GM12878 (cell line): Measurements from ENCODE around the gene SCN10A. TPM values are rescaled to one million over a fixed set of nuclear protein-coding genes. Genes with fewer than 3 reads are reported as not detected.

Experiments
- ATAC-seq: fragments of 200-7000 bp; cut with Tn5 transposase; 3 replicates; pipeline ENCODE4 v1.9.1; 2020; ENCODE audit warnings: mild to moderate bottlenecking, moderate library complexity
- BruUV-seq: library from RNA; stranded (reverse); fragments of 400-500 nt; replicated peaks from 2 replicates; lab custom pipeline; 2021; lab: Mats Ljungman, UMichigan
- CTCF ChIA-PET: fragments of 300-600 bp; sonication (Branson Sonifier 250); formaldehyde crosslinking; extraction: SDS; loops from one replicate; lab custom pipeline; 2021; ENCODE audit warnings: inconsistent platforms; lab: Yijun Ruan, JAX
- POLR2A ChIA-PET: fragments of 350-600 bp; formaldehyde crosslinking; extraction: SDS; loops from one replicate; lab custom pipeline; 2021; ENCODE audit warnings: inconsistent platforms; lab: Charles Lee
- RAD21 ChIA-PET: fragments of 300-600 bp; sonication (Branson Sonifier 250); formaldehyde crosslinking; loops from one replicate; lab custom pipeline; 2023; ENCODE audit warnings: antibody characterized with exemption; ENCODE audit not compliant: unreplicated experiment; lab: Charles Lee
- SMC1A ChIA-PET: fragments of 300-600 bp; sonication (Branson Sonifier 250); formaldehyde crosslinking; loops from one replicate; lab custom pipeline; 2023; ENCODE audit not compliant: unreplicated experiment, uncharacterized antibody; lab: Charles Lee
- DNase-seq: peaks from one replicate; pipeline ENCODE4 v3.0.0-alpha.2; 2011; ENCODE audit warnings: low read depth, low spot score
- FAIRE-seq: peaks from 3 replicates; lab custom pipeline; 2011; peaks lifted over from hg19 to GRCh38; lab: Jason Lieb, UNC
- H2AFZ ChIP-seq: 2 replicates; pipeline ENCODE4 v1.6.0; 2011; ENCODE audit warnings: low read depth, low read length, control low read depth; ENCODE audit not compliant: control insufficient read depth
- H3K27ac ChIP-seq: 2 replicates; pipeline ENCODE4 v1.5.1; 2011; ENCODE audit warnings: control low read depth; ENCODE audit not compliant: control insufficient read depth, insufficient read depth
- H3K27me3 ChIP-seq, 2 experiments: replicated peaks in 1 of 2; 2 replicates each; pipeline versions ENCODE4 v1.6.0 to v1.6.1; 2011; ENCODE audit warnings: low read length in 1 of 2; ENCODE audit not compliant: control insufficient read depth in 2 of 2, insufficient read depth in 2 of 2
- H3K36me3 ChIP-seq, 2 experiments: 2 replicates each; pipeline ENCODE4 v1.5.1; 2011; ENCODE audit warnings: low read length in 1 of 2; ENCODE audit not compliant: control insufficient read depth in 2 of 2, insufficient read depth in 2 of 2
- H3K4me1 ChIP-seq: 2 replicates; pipeline ENCODE4 v1.6.1; 2011; ENCODE audit warnings: mild to moderate bottlenecking, low read length, moderate library complexity, mixed read lengths; ENCODE audit not compliant: control insufficient read depth, insufficient read depth
- H3K4me2 ChIP-seq: 2 replicates; pipeline ENCODE4 v1.6.0; 2011; ENCODE audit warnings: control low read depth; ENCODE audit not compliant: control insufficient read depth, insufficient read depth
- H3K4me3 ChIP-seq: fragments of 200-600 bp; sonication (generic); 2 replicates; pipeline ENCODE4 v1.5.1; 2016
- H3K79me2 ChIP-seq: 2 replicates; pipeline ENCODE4 v1.6.0; 2011; ENCODE audit warnings: low read length; ENCODE audit not compliant: control insufficient read depth, insufficient read depth
- H3K9ac ChIP-seq: 2 replicates; pipeline ENCODE4 v1.8.0; 2011; ENCODE audit warnings: low read length, control low read depth, mixed read lengths; ENCODE audit not compliant: control insufficient read depth, insufficient read depth
- H3K9me3 ChIP-seq: replicated peaks from 3 replicates; pipeline ENCODE4 v1.5.1; 2011; ENCODE audit warnings: mild to moderate bottlenecking, low read length; ENCODE audit not compliant: control insufficient read depth, insufficient read depth
- H4K20me1 ChIP-seq: 2 replicates; pipeline ENCODE4 v1.6.0; 2011; ENCODE audit not compliant: control insufficient read depth, insufficient read depth
- HDAC6 ChIP-seq: fragments of 200-600 bp; sonication (generic); IDR thresholded peaks from one replicate; pipeline ENCODE4 v1.8.0; 2017; ENCODE audit warnings: antibody characterized with exemption; ENCODE audit not compliant: unreplicated experiment
- JUND ChIP-seq: IDR thresholded peaks from 2 replicates; pipeline ENCODE4 v1.6.1; 2012; ENCODE audit warnings: low read depth, mild to moderate bottlenecking, low read length, improper control_type of control experiment, moderate library complexity
- KDM1A ChIP-seq: fragments of 200-600 bp; sonication (generic); IDR thresholded peaks from 2 replicates; pipeline ENCODE4 v1.6.1; 2016; ENCODE audit warnings: borderline replicate concordance
- KLF5 ChIP-seq: fragments of 450-650 bp; IDR thresholded peaks from 2 replicates; pipeline ENCODE4 v1.6.1; 2014; ENCODE audit warnings: mild to moderate bottlenecking; ENCODE audit not compliant: partially characterized antibody
- MYB ChIP-seq: fragments of 150-350 bp; IDR thresholded peaks from 2 replicates; pipeline ENCODE4 v1.6.1; 2014; ENCODE audit warnings: mild to moderate bottlenecking, low read depth, low read length, borderline replicate concordance
- TAF1 ChIP-seq: IDR thresholded peaks from 2 replicates; pipeline ENCODE4 v1.6.1; 2011; ENCODE audit warnings: mild to moderate bottlenecking, low read depth, low read length, borderline replicate concordance
- ZNF24 ChIP-seq: fragments of 450-650 bp; IDR thresholded peaks from 2 replicates; pipeline ENCODE4 v1.6.1; 2017; ENCODE audit warnings: antibody characterized with exemption, mild to moderate bottlenecking
- ZNF384 ChIP-seq: IDR thresholded peaks from 2 replicates; pipeline ENCODE4 v1.6.1; 2012; ENCODE audit warnings: low read depth, mild to moderate bottlenecking, low read length, improper control_type of control experiment, borderline replicate concordance
- WGBS: methylation state at CpG from one replicate; pipeline ENCODE4 v1.1.6; 2016; ENCODE audit warnings: low lambda C conversion rate; ENCODE audit not compliant: insufficient replicate concordance, insufficient coverage; ENCODE audit errors: missing lambda C conversion rate; 5-methylcytosine and 5-hydroxymethylcytosine counted together
- in situ Hi-C: fragments of 300-500 bp; cut with MboI; formaldehyde crosslinking; loops from 9 replicates; pipeline ENCODE4 v1.14.3; 2018; ENCODE audit warnings: mixed read lengths
- intact Hi-C: fragments of 100-400 bp; cut with micrococcal nuclease; formaldehyde crosslinking; loops from one replicate; pipeline ENCODE4 v1.14.2; 2022; ENCODE audit not compliant: unreplicated experiment
- polyA plus RNA-seq, 11 experiments: library from polyadenylated mRNA; depleted of rRNA in 4 of 11; unstranded in 6 of 11; stranded (reverse) in 5 of 11; fragments of >200 nt; fragmentation: Nextera tagmentation in 4 of 11; fragmentation: Illumina TruSeq in 1 of 11; extraction: Ambion mirVana in 4 of 11; extraction: Trizol in 1 of 11; gene quantifications; 1 replicate in 1 of 11; 2 replicates in 10 of 11; pipeline versions ENCODE4 v1.2.1 to v1.2.3, GENCODE V29; 2011 to 2016; ENCODE audit warnings: inconsistent platforms in 2 of 11, missing spikeins in 2 of 11, low read depth in 1 of 11
- total RNA-seq, 4 experiments: library from RNA; depleted of rRNA in 3 of 4; stranded (reverse); fragments of >200 nt in 3 of 4; fragmentation: Illumina TruSeq in 1 of 4; extraction: Trizol in 1 of 4; gene quantifications; 2 replicates each; pipeline versions ENCODE4 v1.2.1 to v1.2.3, GENCODE V29; 2013 to 2021
- TF ChIP-seq, protein P1 (sequence below): fragments of 450-650 bp; IDR thresholded peaks from 2 replicates; pipeline ENCODE4 v1.6.1; 2017; ENCODE audit warnings: mild to moderate bottlenecking, moderate library complexity
- TF ChIP-seq, protein P2 (sequence below): fragments of 450-650 bp; IDR thresholded peaks from 2 replicates; pipeline ENCODE4 v1.6.1; 2017; ENCODE audit warnings: antibody characterized with exemption, mild to moderate bottlenecking, moderate library complexity

The SCN10A gene
- total and polyA plus RNA-seq, 10 of the 15 experiments (the other 5 are each of a cell fraction or from before 2014, with no cell fraction given), result not detected

- ATAC-seq (no peak), FAIRE-seq (peak; percentile 27)
- BruUV-seq, result no TSS peak
Measured at GRCh38 chr3:38746641-38747040, 69.4 kb downstream of the SCN10A start.

More at GRCh38 chr3:38746641-38747040, 69.4 kb downstream of the SCN10A start:
- no peak overlapping the region for H3K27ac ChIP-seq
- RAD21 ChIA-PET, result no interaction called here
- H3K4me2 ChIP-seq, result no peak overlapping the region
- H3K4me1 ChIP-seq, result no peaks in the 10 kb centered on the region
- SMC1A ChIA-PET, result no interaction called here
- no peak overlapping the region for H3K4me3 ChIP-seq
- no peaks in the 10 kb centered on the region for H3K79me2 ChIP-seq
- TF ChIP-seq HDAC6 (no peak), ZNF24 (no peak), TAF1 (no peak), MYB (no peak), JUND (no peak), KLF5 (no peak), ZNF384 (no peak), KDM1A (no peak)
- TF ChIP-seq, protein P1, sequence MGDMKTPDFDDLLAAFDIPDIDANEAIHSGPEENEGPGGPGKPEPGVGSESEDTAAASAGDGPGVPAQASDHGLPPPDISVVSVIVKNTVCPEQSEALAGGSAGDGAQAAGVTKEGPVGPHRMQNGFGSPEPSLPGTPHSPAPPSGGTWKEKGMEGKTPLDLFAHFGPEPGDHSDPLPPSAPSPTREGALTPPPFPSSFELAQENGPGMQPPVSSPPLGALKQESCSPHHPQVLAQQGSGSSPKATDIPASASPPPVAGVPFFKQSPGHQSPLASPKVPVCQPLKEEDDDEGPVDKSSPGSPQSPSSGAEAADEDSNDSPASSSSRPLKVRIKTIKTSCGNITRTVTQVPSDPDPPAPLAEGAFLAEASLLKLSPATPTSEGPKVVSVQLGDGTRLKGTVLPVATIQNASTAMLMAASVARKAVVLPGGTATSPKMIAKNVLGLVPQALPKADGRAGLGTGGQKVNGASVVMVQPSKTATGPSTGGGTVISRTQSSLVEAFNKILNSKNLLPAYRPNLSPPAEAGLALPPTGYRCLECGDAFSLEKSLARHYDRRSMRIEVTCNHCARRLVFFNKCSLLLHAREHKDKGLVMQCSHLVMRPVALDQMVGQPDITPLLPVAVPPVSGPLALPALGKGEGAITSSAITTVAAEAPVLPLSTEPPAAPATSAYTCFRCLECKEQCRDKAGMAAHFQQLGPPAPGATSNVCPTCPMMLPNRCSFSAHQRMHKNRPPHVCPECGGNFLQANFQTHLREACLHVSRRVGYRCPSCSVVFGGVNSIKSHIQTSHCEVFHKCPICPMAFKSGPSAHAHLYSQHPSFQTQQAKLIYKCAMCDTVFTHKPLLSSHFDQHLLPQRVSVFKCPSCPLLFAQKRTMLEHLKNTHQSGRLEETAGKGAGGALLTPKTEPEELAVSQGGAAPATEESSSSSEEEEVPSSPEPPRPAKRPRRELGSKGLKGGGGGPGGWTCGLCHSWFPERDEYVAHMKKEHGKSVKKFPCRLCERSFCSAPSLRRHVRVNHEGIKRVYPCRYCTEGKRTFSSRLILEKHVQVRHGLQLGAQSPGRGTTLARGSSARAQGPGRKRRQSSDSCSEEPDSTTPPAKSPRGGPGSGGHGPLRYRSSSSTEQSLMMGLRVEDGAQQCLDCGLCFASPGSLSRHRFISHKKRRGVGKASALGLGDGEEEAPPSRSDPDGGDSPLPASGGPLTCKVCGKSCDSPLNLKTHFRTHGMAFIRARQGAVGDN, result no peak
- TF ChIP-seq, protein P2, sequence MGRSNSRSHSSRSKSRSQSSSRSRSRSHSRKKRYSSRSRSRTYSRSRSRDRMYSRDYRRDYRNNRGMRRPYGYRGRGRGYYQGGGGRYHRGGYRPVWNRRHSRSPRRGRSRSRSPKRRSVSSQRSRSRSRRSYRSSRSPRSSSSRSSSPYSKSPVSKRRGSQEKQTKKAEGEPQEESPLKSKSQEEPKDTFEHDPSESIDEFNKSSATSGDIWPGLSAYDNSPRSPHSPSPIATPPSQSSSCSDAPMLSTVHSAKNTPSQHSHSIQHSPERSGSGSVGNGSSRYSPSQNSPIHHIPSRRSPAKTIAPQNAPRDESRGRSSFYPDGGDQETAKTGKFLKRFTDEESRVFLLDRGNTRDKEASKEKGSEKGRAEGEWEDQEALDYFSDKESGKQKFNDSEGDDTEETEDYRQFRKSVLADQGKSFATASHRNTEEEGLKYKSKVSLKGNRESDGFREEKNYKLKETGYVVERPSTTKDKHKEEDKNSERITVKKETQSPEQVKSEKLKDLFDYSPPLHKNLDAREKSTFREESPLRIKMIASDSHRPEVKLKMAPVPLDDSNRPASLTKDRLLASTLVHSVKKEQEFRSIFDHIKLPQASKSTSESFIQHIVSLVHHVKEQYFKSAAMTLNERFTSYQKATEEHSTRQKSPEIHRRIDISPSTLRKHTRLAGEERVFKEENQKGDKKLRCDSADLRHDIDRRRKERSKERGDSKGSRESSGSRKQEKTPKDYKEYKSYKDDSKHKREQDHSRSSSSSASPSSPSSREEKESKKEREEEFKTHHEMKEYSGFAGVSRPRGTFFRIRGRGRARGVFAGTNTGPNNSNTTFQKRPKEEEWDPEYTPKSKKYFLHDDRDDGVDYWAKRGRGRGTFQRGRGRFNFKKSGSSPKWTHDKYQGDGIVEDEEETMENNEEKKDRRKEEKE, result no peak
- TF ChIP-seq, all 136 proteins: peak for 0
- intact Hi-C loops, result no loop called here
- Histone ChIP-seq H3K36me3 (no peaks in the 10 kb centered on the region), H4K20me1 (no peaks in the 10 kb centered on the region), H3K9ac (no peak overlapping the region), H2AFZ (no peak overlapping the region), H3K9me3 (no peaks in the 10 kb centered on the region), H3K27me3 (peaks cover 0 to 3% of the 10 kb centered on the region in 2 experiments; a peak in 2 of 4 replicates)
- ChIA-PET CTCF (no interaction called here), POLR2A (no interaction called here)
- 0% methylated on average over 1 of the region's 1 CpG for WGBS
- in situ Hi-C loops, result no loop called here
- DNase-seq, result no peak
